T follicular helper cell (primary cell): Measurements from ENCODE around the gene AGPAT3.

Source experiments
- DNase-seq: peaks from one replicate; pipeline ENCODE4 v3.0.0-alpha.2; 2020; ENCODE audit warnings: low read depth

The AGPAT3 gene

GRCh38 chr21:44024257-44024656 lies 159.2 kb downstream of the AGPAT3 start:
- DNase-seq: no peak

GRCh38 chr21:44024887-44025353 lies 159.9 kb downstream of the AGPAT3 start:
- no peak for DNase-seq

GRCh38 chr21:44027607-44028286 lies 162.7 kb downstream of the AGPAT3 start:
- DNase-seq: no peak

- no peak for DNase-seq
Observed at GRCh38 chr21:44028287-44028659, 163.2 kb downstream of the AGPAT3 start.

- DNase-seq: no peak
Observed at GRCh38 chr21:44029460-44030087, 164.6 kb downstream of the AGPAT3 start.

- no peak for DNase-seq
Observed at GRCh38 chr21:44035244-44035643, 170.2 kb downstream of the AGPAT3 start.
